ENCODE data around the gene ZNF652. TPM values are rescaled to one million over a fixed set of nuclear protein-coding genes. Genes with fewer than 3 reads are reported as not detected.

ZNF652 gene
- total RNA-seq, 3 donors from 2014 or later: 34.2 to 157 (median 72.4) TPM

DNA sequence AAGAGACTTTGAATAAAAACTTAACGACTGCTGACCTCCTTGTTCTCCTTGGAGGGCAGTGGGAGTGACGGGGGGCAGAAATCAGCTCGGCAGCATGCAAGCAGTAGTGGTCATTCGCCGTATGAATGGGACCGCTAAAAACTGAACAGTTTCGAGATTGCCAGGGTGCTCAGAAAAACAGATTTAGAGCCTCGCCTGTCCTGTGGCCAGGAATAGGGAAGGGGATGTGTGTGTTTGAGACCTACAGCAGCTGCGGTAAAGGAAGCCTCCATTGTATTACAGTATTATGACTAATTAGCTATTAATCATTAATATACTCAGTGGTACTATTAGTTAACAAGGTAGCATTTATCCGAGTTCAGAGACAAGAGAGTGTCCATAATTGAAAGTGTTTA lies 670 bp upstream of the ZNF652 start:
- H3K27me3 ChIP-seq: no peaks in the 10 kb centered on the region
- intact Hi-C loops (cut with DNase I; ENCODE audit: low total_unique reads): loop anchor here (2.0 kb wide), 1 partner anchor 60 kb away; no protein-coding TSS in a partner anchor

DNA sequence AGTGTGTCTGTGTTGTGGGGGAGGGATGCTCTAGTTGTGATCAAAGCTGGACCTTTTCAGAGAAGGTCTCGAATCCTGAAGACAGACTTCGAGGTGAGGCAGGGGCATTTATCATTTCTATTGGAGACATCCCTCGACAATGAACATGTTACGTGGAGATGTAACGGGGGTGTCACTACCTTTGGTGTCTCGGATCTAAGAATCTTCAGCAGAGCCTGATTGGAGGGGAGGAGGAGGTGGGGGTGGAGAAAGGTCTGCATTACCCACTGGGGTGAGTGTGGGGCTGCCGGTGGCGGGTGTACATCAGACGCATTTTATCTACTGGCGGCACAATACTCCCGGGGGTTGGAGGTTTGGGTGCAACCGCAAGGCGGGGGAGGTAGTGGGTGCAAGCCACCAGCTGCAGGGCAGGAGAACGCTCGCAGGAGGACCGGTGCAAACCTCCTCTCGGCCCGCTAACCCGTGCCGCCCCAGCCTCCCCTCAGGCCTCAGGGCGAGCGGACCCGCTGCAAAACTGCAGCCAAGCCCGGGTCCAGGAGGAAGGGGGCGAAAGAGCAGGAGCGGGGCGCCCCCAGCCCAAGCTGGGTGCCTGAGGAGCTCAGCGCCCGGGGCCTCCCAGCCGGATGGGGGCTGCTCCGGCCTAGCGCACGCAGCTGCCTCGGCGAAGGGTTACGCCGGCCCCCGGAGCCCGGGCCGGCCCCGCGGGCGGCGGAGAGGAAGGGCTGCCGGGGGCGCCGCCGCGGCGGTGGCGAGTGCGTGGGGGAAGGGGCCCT lies 735 bp downstream of the ZNF652 start:
- Histone ChIP-seq H3K36me3 (no peaks in the 10 kb centered on the region), H3K27ac (peak overlapping the region; percentile 93 to 98), H3K4me1 (peaks cover 0 to 15% of the 10 kb centered on the region in 2 donors), H3K27me3 (no peaks in the 10 kb centered on the region), H3K9me3 (no peaks in the 10 kb centered on the region), H3K4me3 (peak overlapping the region; percentile 93 to 99 (median 99))
- peak in 1 of 2 donors; percentile 49 for DNase-seq (ENCODE audit: low spot score in 2 of 2)
- intact Hi-C loops (cut with DNase I; ENCODE audit: low total_unique reads): no loop called here
- no peak for TF ChIP-seq POLR2A (IDR thresholded peaks at IDR 0.05)
- TF ChIP-seq, protein P1, sequence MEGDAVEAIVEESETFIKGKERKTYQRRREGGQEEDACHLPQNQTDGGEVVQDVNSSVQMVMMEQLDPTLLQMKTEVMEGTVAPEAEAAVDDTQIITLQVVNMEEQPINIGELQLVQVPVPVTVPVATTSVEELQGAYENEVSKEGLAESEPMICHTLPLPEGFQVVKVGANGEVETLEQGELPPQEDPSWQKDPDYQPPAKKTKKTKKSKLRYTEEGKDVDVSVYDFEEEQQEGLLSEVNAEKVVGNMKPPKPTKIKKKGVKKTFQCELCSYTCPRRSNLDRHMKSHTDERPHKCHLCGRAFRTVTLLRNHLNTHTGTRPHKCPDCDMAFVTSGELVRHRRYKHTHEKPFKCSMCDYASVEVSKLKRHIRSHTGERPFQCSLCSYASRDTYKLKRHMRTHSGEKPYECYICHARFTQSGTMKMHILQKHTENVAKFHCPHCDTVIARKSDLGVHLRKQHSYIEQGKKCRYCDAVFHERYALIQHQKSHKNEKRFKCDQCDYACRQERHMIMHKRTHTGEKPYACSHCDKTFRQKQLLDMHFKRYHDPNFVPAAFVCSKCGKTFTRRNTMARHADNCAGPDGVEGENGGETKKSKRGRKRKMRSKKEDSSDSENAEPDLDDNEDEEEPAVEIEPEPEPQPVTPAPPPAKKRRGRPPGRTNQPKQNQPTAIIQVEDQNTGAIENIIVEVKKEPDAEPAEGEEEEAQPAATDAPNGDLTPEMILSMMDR (IDR thresholded peaks at IDR 0.05): no peak
- TF ChIP-seq POLR2AphosphoS5 (IDR thresholded peaks at IDR 0.05): no peak

More for the DNA sequence above, 670 bp upstream of the ZNF652 start:
- DNase-seq (ENCODE audit: low spot score in 2 of 2): no peak
- TF ChIP-seq POLR2AphosphoS5 (IDR thresholded peaks at IDR 0.05): no peak
- TF ChIP-seq, protein P1 (IDR thresholded peaks at IDR 0.05): no peak
- no peak for TF ChIP-seq POLR2A (IDR thresholded peaks at IDR 0.05)
- H3K9me3 ChIP-seq: no peaks in the 10 kb centered on the region
- H3K4me3 ChIP-seq: peak overlapping the region; percentile 93 to 99 (median 99)
- peaks cover 0 to 14% of the 10 kb centered on the region in 2 donors for H3K4me1 ChIP-seq
- peak overlapping the region; percentile 93 to 98 for H3K27ac ChIP-seq
- no peaks in the 10 kb centered on the region for H3K36me3 ChIP-seq

DNA sequence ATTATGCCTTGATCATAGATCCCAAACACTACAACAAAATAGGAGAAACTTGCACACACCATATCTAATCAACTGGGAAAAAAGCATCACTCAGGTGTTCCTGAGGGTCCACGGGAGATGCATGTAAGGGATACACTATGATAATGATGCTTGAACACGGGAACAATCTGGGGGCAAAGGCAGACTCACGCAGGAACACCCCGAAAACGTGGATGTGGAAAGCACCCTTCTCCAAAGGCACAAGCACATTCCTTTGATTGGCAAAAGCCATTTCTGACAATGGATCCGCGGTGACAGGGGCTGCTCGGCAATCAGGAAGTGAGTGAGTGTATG lies 1.3 kb downstream of the ZNF652 start:
- Histone ChIP-seq H3K27ac (peak overlapping the region; percentile 93 to 98), H3K4me1 (peaks cover 0 to 15% of the 10 kb centered on the region in 2 donors), H3K36me3 (no peaks in the 10 kb centered on the region), H3K27me3 (no peaks in the 10 kb centered on the region), H3K9me3 (no peaks in the 10 kb centered on the region), H3K4me3 (peak overlapping the region; percentile 93 to 99 (median 99))
- TF ChIP-seq POLR2AphosphoS5 (IDR thresholded peaks at IDR 0.05) (no peak), POLR2A (IDR thresholded peaks at IDR 0.05) (no peak)
- TF ChIP-seq, protein P1 (IDR thresholded peaks at IDR 0.05): no peak
- intact Hi-C loops (cut with DNase I; ENCODE audit: low total_unique reads): no loop called here
- DNase-seq (ENCODE audit: low spot score in 2 of 2): no peak

DNA sequence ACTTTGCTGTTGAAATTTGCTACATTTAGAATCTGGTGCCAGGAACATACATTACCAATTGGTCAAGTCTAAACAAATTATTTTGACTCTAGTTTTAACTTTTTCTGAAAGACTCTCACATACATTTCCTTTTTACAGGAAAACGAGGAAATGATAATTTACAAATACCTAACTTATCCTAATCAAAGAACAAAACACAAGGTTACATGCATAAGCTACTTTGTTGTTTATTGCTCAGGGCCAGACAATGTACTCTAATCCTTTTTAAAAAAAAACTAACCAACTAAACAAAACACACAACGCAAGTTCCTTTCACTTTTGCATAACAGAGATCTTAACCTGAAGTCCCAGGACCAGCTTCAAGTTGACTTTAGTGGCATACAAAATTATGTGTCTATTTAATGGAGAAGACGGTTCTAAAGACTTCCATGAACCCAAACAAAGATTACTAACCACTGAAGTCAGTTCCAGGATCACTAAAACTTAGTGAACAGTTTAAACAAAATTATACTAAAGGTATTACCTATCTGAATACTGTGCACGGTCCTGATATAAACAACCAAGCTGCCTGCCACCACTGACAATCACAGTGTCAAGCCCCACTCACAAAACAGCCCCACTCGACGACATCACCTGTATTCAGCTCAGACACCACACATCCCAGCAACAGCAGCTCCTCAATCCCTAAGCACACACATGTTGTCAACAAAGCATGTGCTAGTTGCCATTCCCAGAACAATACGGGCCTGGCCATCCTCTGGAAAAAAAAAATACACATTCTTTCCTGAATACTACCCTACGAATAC lies 1.9 kb downstream of the ZNF652 start:
- H3K27ac ChIP-seq: peak overlapping the region; percentile 93 to 98
- peaks cover 0 to 15% of the 10 kb centered on the region in 2 donors for H3K4me1 ChIP-seq
- intact Hi-C loops (cut with DNase I; ENCODE audit: low total_unique reads): no loop called here
- no peaks in the 10 kb centered on the region for H3K27me3 ChIP-seq
- no peaks in the 10 kb centered on the region for H3K36me3 ChIP-seq
- H3K9me3 ChIP-seq: no peaks in the 10 kb centered on the region
- peak overlapping the region in 2 of 3 donors; percentile 99 for H3K4me3 ChIP-seq
- TF ChIP-seq POLR2AphosphoS5 (IDR thresholded peaks at IDR 0.05): no peak
- DNase-seq (ENCODE audit: low spot score in 2 of 2): no peak

DNA sequence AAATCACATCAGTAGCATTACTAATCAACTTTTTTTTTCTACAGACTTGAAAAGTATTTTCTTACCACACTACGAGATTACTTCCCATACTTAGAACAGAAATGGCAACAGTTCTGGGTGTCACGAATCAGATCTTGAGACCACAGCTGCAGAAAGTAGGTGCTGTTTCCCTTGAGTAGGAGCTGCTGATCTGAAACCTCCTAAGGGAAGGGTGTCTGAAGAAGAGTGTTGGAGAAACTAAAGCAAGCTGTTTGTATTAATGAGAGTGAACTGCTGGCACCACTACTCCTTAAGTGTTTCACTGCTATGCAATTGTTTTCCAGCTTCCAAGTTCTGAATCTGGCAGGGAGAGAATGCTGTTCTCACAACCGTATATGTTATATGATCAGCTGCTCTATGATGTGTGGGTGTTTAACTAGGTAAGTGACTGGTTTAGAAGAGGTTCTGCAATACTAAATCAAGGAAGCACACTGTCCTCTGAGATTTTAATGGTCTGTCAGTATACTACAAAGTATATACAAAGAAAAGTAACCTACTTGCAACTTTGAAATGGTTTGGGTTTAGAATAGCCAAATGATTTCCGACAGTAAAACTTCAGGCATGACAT lies 3.3 kb downstream of the ZNF652 start:
- intact Hi-C loops (cut with DNase I; ENCODE audit: low total_unique reads): no loop called here
- Histone ChIP-seq H3K4me3 (peak overlapping the region in 2 of 3 donors; percentile 99), H3K27ac (peak overlapping the region; percentile 13 to 93), H3K9me3 (no peaks in the 10 kb centered on the region), H3K36me3 (no peaks in the 10 kb centered on the region), H3K4me1 (peaks cover 0 to 15% of the 10 kb centered on the region in 2 donors), H3K27me3 (no peaks in the 10 kb centered on the region)
- TF ChIP-seq POLR2A (IDR thresholded peaks at IDR 0.05) (no peak), POLR2AphosphoS5 (IDR thresholded peaks at IDR 0.05) (no peak)
- TF ChIP-seq, protein P1 (IDR thresholded peaks at IDR 0.05): no peak
- no peak for DNase-seq (ENCODE audit: low spot score in 2 of 2)
